Ecto neural progenitor cell (in vitro differentiated cells): ENCODE results near the gene PAQR3.

ENCODE experiments used
- DNase-seq: peaks from one replicate; pipeline ENCODE4 v3.0.0-alpha.2; 2018; ENCODE audit warnings: low spot score

The PAQR3 gene

GRCh38 chr4:78938868-78939666 lies at the start of gene PAQR3:
Gene PAQR3, minus strand, starts transcription at chr4:78939438. Its CDS starts 214 bp downstream, at chr4:78939224.
- DNase-seq = peak; percentile 90

DNA sequence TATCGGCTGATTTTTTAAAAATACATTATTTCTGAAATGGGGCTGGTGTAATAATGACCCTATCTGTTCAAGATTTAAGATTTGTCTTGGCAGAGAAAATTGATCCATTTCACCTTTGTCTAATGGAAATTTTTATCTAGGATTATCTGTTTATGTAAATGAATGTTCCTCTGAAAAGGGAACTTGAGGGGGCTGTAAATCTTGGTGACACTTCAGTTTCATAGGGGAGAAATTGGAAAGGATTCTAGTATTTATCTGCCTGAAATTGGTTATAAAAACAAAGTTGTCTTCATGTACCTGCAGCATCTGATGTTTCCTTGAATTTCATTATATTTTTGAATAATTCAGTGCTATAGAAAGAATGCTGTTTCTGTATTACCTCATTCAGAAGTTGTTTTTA lies 48.4 kb upstream of the PAQR3 start:
- no peak for DNase-seq

DNA sequence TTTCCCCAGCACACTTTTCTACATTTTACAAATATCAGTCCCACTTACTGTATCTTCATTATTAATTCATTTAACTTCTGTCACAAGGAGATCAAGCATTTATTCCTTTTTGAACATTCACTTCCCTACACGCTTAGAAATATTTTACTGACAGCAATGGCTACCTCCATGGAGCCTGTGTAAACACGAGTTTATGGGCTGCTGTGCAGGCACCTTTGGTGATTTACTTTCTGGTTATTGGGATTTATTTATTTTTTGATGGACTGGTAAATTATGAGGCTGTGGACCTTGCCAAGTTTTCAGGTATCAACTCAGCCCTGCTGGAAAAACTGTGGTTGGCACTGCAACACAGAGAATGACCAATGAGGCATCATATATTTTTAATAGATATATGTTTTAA lies 45.4 kb upstream of the PAQR3 start:
- DNase-seq = no peak

DNA sequence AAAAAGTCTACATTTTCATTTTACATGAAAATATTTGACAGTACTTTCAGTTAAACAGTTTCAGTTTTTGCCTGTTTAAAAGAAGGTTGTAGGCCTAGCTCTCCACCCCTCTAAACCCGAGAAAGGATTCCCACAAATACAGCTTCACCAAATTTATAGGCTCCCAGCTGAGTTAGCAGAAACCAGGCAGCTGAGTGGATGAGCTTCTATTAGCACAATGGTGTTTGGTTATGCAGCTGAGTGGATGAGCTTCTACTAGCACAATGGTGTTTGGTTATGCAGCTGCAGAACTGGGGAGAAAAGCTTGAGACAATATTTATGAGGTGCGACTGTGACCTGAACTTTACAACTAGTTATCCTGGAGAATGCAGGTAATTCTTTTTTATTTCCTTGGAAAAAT lies 36.6 kb upstream of the PAQR3 start:
- no peak for DNase-seq

GRCh38 chr4:78971776-78972175 lies 32.5 kb upstream of the PAQR3 start:
- DNase-seq = no peak

GRCh38 chr4:78971326-78971725 lies 32.1 kb upstream of the PAQR3 start:
- DNase-seq = no peak

GRCh38 chr4:78962597-78963115 lies 23.4 kb upstream of the PAQR3 start:
- DNase-seq = no peak

GRCh38 chr4:78960926-78961325 lies 21.7 kb upstream of the PAQR3 start:
- no peak for DNase-seq

DNA sequence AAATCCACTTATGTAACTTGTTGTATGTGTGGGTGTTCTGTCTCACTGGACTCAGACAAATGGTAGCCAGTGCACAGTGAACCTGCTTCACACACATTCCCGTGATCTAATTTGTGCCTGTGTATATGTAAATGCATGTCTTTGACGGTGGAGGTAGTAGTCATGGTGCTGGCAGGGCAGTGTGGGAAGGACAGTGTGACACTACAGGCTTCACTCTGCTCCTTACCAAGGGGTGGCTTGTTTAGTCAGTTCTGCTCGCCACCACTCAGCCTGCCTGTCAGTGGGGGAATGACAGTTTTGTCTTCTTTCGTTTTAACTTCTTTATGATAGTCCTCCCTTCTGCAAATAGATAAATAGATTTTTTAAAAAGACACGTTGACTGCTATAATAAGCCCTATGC lies 17.7 kb upstream of the PAQR3 start:
- no peak for DNase-seq

GRCh38 chr4:78953769-78954666 lies 14.8 kb upstream of the PAQR3 start:
- DNase-seq = no peak

DNA sequence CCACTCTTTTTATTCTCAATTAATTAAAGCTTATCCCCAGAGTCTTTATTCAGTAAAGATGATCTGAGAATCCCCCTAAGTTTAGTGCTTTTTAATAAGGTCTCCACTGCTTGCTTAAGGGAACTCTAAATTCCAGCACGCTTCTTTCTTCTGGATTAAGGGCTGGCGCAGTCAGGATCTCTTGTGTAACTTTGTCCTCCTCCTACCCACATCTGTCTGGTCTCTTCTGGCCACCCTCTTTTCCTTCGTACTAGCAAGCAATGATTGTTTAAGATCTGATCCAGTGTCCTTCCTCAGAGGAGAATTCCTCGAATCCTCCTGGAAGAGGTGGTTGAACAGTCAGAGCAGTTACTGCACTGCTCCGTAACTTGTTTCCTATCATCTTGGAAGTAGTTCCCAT lies 14.0 kb upstream of the PAQR3 start:
- DNase-seq = no peak

DNA sequence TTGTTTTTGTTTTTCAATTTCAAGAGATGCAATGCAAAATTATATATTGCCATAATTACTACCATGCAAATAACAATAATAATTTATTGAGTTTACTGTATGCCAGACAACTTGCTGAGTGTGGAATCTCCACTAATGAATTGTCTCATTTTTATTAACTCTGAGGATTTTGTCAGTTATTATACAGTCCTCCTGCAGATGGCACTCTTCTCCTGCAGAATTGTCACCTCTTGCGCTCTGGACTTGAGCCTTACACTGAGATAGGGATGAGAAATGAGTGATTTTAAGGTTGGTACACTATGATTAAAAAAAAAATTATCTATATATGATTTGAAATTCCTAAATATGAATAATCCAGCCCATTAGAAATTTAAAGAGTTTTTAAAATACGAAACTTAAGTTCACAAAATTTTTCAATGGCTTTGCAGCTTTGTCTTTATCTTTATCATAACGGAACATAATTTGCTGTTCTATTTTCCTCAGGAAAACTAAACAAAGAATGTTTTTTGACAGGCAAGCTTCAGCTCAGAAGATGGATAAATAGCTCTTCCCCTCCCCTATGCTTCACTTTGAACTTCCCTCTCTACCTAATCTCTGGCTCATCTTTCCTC lies 12.7 kb upstream of the PAQR3 start:
- no peak for DNase-seq

GRCh38 chr4:78949735-78950134 lies 10.5 kb upstream of the PAQR3 start:
- DNase-seq = no peak

DNA sequence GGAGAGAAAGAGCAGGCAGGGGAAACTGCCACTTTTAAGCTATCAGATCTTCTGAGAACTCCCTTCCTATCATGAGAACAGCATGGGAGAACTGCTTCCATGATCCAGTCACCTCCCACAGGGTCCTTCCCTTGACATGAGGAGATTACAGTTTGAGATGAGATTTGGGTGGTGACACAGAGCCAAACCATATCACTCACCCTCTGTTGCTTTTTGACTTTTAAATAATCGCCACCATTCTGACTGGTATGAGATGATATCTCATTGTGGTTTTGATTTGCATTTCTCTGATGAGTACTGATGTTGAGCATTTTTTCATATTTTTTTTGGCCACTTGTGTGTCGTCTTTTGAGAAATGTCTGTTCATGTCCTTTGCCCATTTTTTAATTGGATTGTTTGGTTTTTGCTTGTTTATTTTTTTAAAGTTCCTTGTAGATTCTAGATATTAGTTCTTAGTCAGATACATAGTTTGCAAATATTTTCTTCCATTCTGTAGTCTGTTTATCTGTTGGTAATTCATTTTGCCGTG lies 6.5 kb upstream of the PAQR3 start:
- no peak for DNase-seq

DNA sequence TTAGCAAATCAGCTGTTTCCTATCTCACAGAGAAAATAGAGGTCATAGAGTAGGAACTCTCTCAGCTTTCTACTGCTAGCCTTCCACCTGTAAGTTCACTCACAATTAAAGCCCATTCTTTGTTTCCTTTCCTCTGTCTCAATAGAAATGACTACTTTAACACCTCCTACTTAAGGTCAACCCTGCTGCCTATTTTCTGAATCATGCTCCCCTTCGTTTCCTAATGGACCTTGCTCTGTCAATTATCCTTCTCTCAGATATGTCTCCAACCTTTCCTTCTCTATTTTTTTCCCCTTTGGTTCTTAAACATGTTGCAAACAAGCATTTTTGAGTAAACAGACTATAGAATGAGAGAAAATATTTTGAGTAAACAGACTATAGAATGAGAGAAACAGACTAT lies 5.1 kb upstream of the PAQR3 start:
- DNase-seq = no peak

DNA sequence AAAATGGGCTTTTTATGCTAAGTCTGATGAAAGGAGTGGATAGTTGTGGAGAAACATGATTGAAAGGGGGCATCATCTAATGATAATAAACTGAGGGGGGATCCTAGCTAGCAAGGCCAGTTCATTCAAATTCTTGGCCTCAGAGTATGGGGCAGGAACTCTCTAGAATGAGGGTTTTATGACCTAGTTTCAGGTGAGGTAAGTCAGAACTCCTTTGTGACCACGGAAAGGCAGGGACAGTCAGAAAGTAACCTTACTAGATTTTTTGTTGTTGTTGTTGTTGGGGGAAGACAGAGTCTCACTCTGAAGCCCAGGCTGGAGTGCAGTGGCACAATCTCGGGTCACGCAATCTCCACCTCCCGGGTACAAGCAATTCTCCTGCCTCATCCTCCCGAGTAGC lies 1.5 kb upstream of the PAQR3 start:
- no peak for DNase-seq

DNA sequence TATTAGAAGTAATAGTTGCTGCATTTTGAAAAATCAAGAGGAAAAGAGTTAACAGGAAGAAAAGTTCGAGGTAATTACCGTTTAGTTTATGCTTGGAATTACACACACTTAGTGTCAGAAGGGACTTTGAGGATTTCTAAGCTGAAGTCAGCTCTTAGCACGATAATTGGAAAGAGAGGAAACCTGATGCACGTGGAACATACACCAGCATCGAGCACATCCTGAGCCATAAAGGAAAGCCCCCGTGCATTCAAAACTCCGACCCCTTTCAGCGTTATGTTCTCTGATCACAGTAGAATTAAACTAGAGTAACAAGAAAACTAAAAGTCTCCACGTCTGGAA lies 400 bp upstream of the PAQR3 start:
- DNase-seq = no peak

GRCh38 chr4:78938474-78938867 lies 767 bp downstream of the PAQR3 start:
- no peak for DNase-seq

DNA sequence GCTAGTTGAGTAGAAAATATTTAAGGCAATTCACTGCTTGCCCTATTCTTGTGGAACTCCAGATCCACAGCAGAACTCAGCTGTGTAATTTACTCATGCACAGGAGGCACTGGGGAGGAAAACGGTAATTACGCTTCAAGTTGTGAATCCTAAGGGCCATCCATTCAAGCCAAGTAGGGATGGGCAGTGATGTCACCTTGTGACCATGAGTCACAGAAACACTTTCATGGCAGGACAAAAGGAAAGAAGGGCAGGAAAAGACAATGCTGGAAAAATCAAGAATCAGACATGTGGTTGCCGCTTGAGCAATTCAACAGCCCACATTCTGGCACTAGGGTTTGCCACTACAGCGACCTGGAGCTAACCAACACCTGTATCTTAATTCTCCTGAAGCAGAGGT lies 1.4 kb downstream of the PAQR3 start:
- no peak for DNase-seq

GRCh38 chr4:78936989-78937388 lies 2.2 kb downstream of the PAQR3 start:
- no peak for DNase-seq

GRCh38 chr4:78930016-78930629 lies 9.1 kb downstream of the PAQR3 start:
- no peak for DNase-seq

DNA sequence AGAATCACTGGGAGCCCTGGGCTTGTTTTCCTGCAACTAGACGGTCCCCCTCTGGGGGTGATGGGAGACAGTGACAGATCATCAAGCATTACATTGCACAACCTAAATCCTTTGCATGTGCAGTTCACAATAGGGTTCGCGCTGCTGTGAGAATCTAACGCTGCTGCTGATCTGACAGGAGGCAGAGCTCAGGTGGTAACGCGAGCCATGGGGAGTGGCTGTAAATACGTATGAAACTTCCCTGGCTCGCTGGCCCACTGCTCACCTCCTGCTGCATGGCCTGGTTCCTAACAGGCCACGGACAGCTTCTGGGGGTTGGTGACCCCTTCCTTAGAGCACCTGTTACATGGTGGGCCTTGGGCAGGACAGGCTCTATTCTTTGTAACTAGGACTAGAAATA lies 10.4 kb downstream of the PAQR3 start:
- DNase-seq = no peak
